ENCODE data around the gene KLHDC4. TPM values are rescaled to one million over a fixed set of nuclear protein-coding genes. Genes with fewer than 3 reads are reported as not detected.

The KLHDC4 gene
- total and polyA plus RNA-seq, 2 experiments from 2014 or later = 12.8 to 15.6 TPM

- Histone ChIP-seq H3K27me3 (no peaks in the 10 kb centered on the region), H3K4me2 (peak overlapping the region; percentile 87), H3K27ac (peak overlapping the region; percentile 93), H4K20me1 (ENCODE audit: insufficient read depth, poor library complexity, severe bottlenecking) (no peaks in the 10 kb centered on the region), H3K4me3 (peak overlapping the region; percentile 93), H2AFZ (peak overlapping the region; percentile 77), H3K79me2 (peaks cover 34% of the 10 kb centered on the region), H3K9me2 (replicated peaks; ENCODE audit: insufficient read depth) (no peaks in the 10 kb centered on the region), H3K9me3 (ENCODE audit: low read depth) (no peaks in the 10 kb centered on the region), H3K36me3 (replicated peaks; ENCODE audit: insufficient read depth, low read depth) (no peaks in the 10 kb centered on the region), H3K4me1 (ENCODE audit: insufficient read depth) (peaks cover 5% of the 10 kb centered on the region)
- DNase-seq (ENCODE audit: low spot score) = no peak
- TF ChIP-seq EZH2phosphoT487 (IDR thresholded peaks at IDR 0.05; ENCODE audit: low read depth, severe bottlenecking, unreplicated experiment) = no peak
- 84% methylated on average over 17 of the region's 17 CpGs for whole genome bisulfite sequencing (ENCODE audit: low lambda C conversion rate, missing lambda C conversion rate)
Measured at GRCh38 chr16:87766485-87766797, 655 bp upstream of the KLHDC4 start.

GRCh38 chr16:87765473-87765775, 362 bp downstream of the KLHDC4 start:
- Histone ChIP-seq H3K4me2 (peak overlapping the region; percentile 87), H4K20me1 (ENCODE audit: insufficient read depth, poor library complexity, severe bottlenecking) (no peaks in the 10 kb centered on the region), H3K9me3 (ENCODE audit: low read depth) (no peaks in the 10 kb centered on the region), H3K9me2 (replicated peaks; ENCODE audit: insufficient read depth) (no peaks in the 10 kb centered on the region), H3K79me2 (peaks cover 34% of the 10 kb centered on the region), H3K27me3 (no peaks in the 10 kb centered on the region), H3K27ac (peak overlapping the region; percentile 93), H3K4me1 (ENCODE audit: insufficient read depth) (peaks cover 5% of the 10 kb centered on the region), H3K4me3 (peak overlapping the region; percentile 93), H3K36me3 (replicated peaks; ENCODE audit: insufficient read depth, low read depth) (no peaks in the 10 kb centered on the region), H2AFZ (peak overlapping the region; percentile 77)
- no peak for DNase-seq (ENCODE audit: low spot score)
- WGBS (ENCODE audit: low lambda C conversion rate, missing lambda C conversion rate) = 1% methylated on average over 15 of the region's 32 CpGs
- no peak for TF ChIP-seq CTCF (IDR thresholded peaks at IDR 0.05; ENCODE audit: poor library complexity)
- TF ChIP-seq EZH2 (IDR thresholded peaks at IDR 0.05; ENCODE audit: borderline replicate concordance) = no peak
- TF ChIP-seq EZH2phosphoT487 (IDR thresholded peaks at IDR 0.05; ENCODE audit: low read depth, severe bottlenecking, unreplicated experiment) = no peak

- peak overlapping the region; percentile 77 for H2AFZ ChIP-seq
- WGBS (ENCODE audit: low lambda C conversion rate, missing lambda C conversion rate) = 49% methylated on average over 14 of the region's 14 CpGs
Measured at GRCh38 chr16:87764600-87765472, 950 bp downstream of the KLHDC4 start.

More at GRCh38 chr16:87764600-87765472, 950 bp downstream of the KLHDC4 start:
- no peaks in the 10 kb centered on the region for H3K9me2 ChIP-seq (replicated peaks; ENCODE audit: insufficient read depth)
- no peaks in the 10 kb centered on the region for H3K36me3 ChIP-seq (replicated peaks; ENCODE audit: insufficient read depth, low read depth)
- H4K20me1 ChIP-seq (ENCODE audit: insufficient read depth, poor library complexity, severe bottlenecking) = no peaks in the 10 kb centered on the region
- peaks cover 34% of the 10 kb centered on the region for H3K79me2 ChIP-seq
- H3K27me3 ChIP-seq = no peaks in the 10 kb centered on the region
- H3K4me1 ChIP-seq (ENCODE audit: insufficient read depth) = peaks cover 5% of the 10 kb centered on the region
- peak overlapping the region; percentile 93 for H3K27ac ChIP-seq
- H3K4me2 ChIP-seq = peak overlapping the region; percentile 87
- H3K9me3 ChIP-seq (ENCODE audit: low read depth) = no peaks in the 10 kb centered on the region
- DNase-seq (ENCODE audit: low spot score) = no peak
- H3K4me3 ChIP-seq = peak overlapping the region; percentile 93
- no peak for TF ChIP-seq CTCF (IDR thresholded peaks at IDR 0.05; ENCODE audit: poor library complexity)
- TF ChIP-seq EZH2 (IDR thresholded peaks at IDR 0.05; ENCODE audit: borderline replicate concordance) = no peak
- TF ChIP-seq EZH2phosphoT487 (IDR thresholded peaks at IDR 0.05; ENCODE audit: low read depth, severe bottlenecking, unreplicated experiment) = no peak

All from hepatocyte (in vitro differentiated cells).